Activated T-helper 9 cell treated with anti-CD3 and anti-CD28 coated beads, Interleukin-2, amount 50 U/mL, for 16 hours (primary cell): ENCODE measurements around the gene CDK18.

Experiments
- DNase-seq: peaks from one replicate; pipeline ENCODE4 v3.0.0-alpha.2; 2020; ENCODE audit warnings: low read depth

CDK18 gene

GRCh38 chr1:205505076-205505729 is 734 bp downstream of the CDK18 start:
- no peak for DNase-seq

- no peak for DNase-seq
Observed at GRCh38 chr1:205505791-205506190, 1.3 kb downstream of the CDK18 start.

- DNase-seq: no peak
Observed at GRCh38 chr1:205506409-205507200, 2.1 kb downstream of the CDK18 start.

- no peak for DNase-seq
Observed at GRCh38 chr1:205508227-205508714, 3.8 kb downstream of the CDK18 start.

GRCh38 chr1:205510308-205510950 is 6.0 kb downstream of the CDK18 start:
- no peak for DNase-seq

GRCh38 chr1:205510951-205511330 is 6.5 kb downstream of the CDK18 start:
- no peak for DNase-seq

- DNase-seq: no peak
Observed at GRCh38 chr1:205512059-205513045, 7.9 kb downstream of the CDK18 start.

GRCh38 chr1:205513774-205514173 is 9.3 kb downstream of the CDK18 start:
- no peak for DNase-seq

GRCh38 chr1:205514211-205515142 is 10.0 kb downstream of the CDK18 start:
- DNase-seq: no peak

GRCh38 chr1:205515781-205516253 is 11.3 kb downstream of the CDK18 start:
- DNase-seq: no peak

GRCh38 chr1:205516362-205516761 is 11.9 kb downstream of the CDK18 start:
- no peak for DNase-seq

- DNase-seq: no peak
Observed at GRCh38 chr1:205517288-205517687, 12.8 kb downstream of the CDK18 start.

- DNase-seq: no peak
Observed at GRCh38 chr1:205517763-205518162, 13.3 kb downstream of the CDK18 start.

GRCh38 chr1:205518661-205519540 is 14.4 kb downstream of the CDK18 start:
- DNase-seq: no peak

- no peak for DNase-seq
Observed at GRCh38 chr1:205519541-205520131, 15.2 kb downstream of the CDK18 start.

- no peak for DNase-seq
Observed at GRCh38 chr1:205520709-205521108, 16.2 kb downstream of the CDK18 start.

- no peak for DNase-seq
Observed at GRCh38 chr1:205521686-205522085, 17.2 kb downstream of the CDK18 start.

- DNase-seq: no peak
Observed at GRCh38 chr1:205522692-205523091, 18.2 kb downstream of the CDK18 start.

GRCh38 chr1:205523261-205523890 is 18.9 kb downstream of the CDK18 start:
- DNase-seq: no peak
